OCI-LY7 (cell line): ENCODE results near the gene NOP9. TPM values are rescaled to one million over a fixed set of nuclear protein-coding genes. Genes with fewer than 3 reads are reported as not detected.

Source experiments
- BruUV-seq: library from RNA; stranded (reverse); fragments of 400-500 nt; replicated peaks from 2 replicates; lab custom pipeline; 2021; lab: Mats Ljungman, UMichigan
- CTCF ChIA-PET: fragments of 300-600 bp; sonication (Branson Sonifier 250); formaldehyde crosslinking; loops from one replicate; lab custom pipeline; 2022; ENCODE audit warnings: antibody characterized with exemption; ENCODE audit not compliant: unreplicated experiment; lab: Charles Lee
- POLR2A ChIA-PET: fragments of 300-600 bp; sonication (Branson Sonifier 250); formaldehyde crosslinking; loops from one replicate; lab custom pipeline; 2022; ENCODE audit warnings: antibody characterized with exemption; lab: Charles Lee
- DNase-seq: peaks from one replicate; pipeline ENCODE4 v3.0.0-alpha.2; 2015; ENCODE audit warnings: low spot score
- H2AFZ ChIP-seq: fragments of 200-600 bp; sonication (generic), shearing (Covaris generic); 2 replicates; pipeline ENCODE4 v1.6.1; 2014; ENCODE audit warnings: mild to moderate bottlenecking, antibody characterized with exemption, low read length, moderate library complexity
- H3K27ac ChIP-seq: fragments of 200-600 bp; sonication (generic); 2 replicates; pipeline ENCODE4 v1.5.1; 2014; ENCODE audit warnings: mixed run types, low read depth, mild to moderate bottlenecking, moderate library complexity, low read length, inconsistent platforms; ENCODE audit not compliant: poor library complexity, severe bottlenecking
- H3K36me3 ChIP-seq: fragments of 200-600 bp; sonication (generic); 2 replicates; pipeline ENCODE4 v1.6.1; 2014; ENCODE audit warnings: mild to moderate bottlenecking, antibody characterized with exemption, low read length, moderate library complexity, mixed read lengths; ENCODE audit not compliant: insufficient read depth
- H3K4me1 ChIP-seq: fragments of 200-600 bp; sonication (generic); 2 replicates; pipeline ENCODE4 v1.5.1; 2014; ENCODE audit warnings: mild to moderate bottlenecking, low read length; ENCODE audit not compliant: insufficient read depth, poor library complexity, severe bottlenecking
- H3K4me2 ChIP-seq: fragments of 200-600 bp; sonication (generic); 2 replicates; pipeline ENCODE4 v1.6.1; 2014; ENCODE audit warnings: mild to moderate bottlenecking, low read length
- H3K4me3 ChIP-seq: fragments of 200-600 bp; sonication (generic); 2 replicates; pipeline ENCODE4 v1.5.1; 2014; ENCODE audit warnings: mild to moderate bottlenecking, low read depth, low read length; ENCODE audit not compliant: poor library complexity, severe bottlenecking
- H3K79me2 ChIP-seq: fragments of 200-600 bp; sonication (generic); 2 replicates; pipeline ENCODE4 v1.6.1; 2016; ENCODE audit warnings: low read depth, mild to moderate bottlenecking, low read length, moderate library complexity, mixed read lengths; ENCODE audit not compliant: insufficient read depth
- H3K9me2 ChIP-seq: fragments of 200-600 bp; sonication (generic); 2 replicates; pipeline ENCODE4 v1.6.1; 2016; ENCODE audit warnings: mild to moderate bottlenecking, low read length, mixed read lengths; ENCODE audit not compliant: insufficient read depth
- H3K9me3 ChIP-seq: fragments of 200-600 bp; sonication (generic); 2 replicates; pipeline ENCODE4 v1.6.1; 2014; ENCODE audit warnings: mild to moderate bottlenecking, mixed run types, low read length, mixed read lengths
- H4K20me1 ChIP-seq: fragments of 200-600 bp; sonication (generic); 2 replicates; pipeline ENCODE4 v1.6.1; 2014; ENCODE audit warnings: mild to moderate bottlenecking, antibody characterized with exemption, low read length, moderate library complexity, mixed read lengths; ENCODE audit not compliant: insufficient read depth
- CTCF ChIP-seq: fragments of 200-600 bp; sonication (generic); conservative IDR thresholded peaks from 2 replicates; pipeline ENCODE4 v1.5.1; 2014; ENCODE audit warnings: mild to moderate bottlenecking, antibody characterized with exemption, low read length, moderate library complexity, mixed read lengths
- EZH2phosphoT487 ChIP-seq: fragments of 200-600 bp; sonication (generic); IDR thresholded peaks from 2 replicates; pipeline ENCODE4 v1.6.1; 2018; ENCODE audit warnings: low read depth, borderline replicate concordance, mild to moderate bottlenecking, mixed run types, antibody characterized with exemption, low read length, moderate library complexity, mixed read lengths
- intact Hi-C: fragments of 100-400 bp; cut with micrococcal nuclease; formaldehyde crosslinking; loops from one replicate; pipeline ENCODE4 v1.10.0; 2022; ENCODE audit not compliant: unreplicated experiment
- small RNA-seq: library from RNA; depleted of rRNA; stranded (forward); fragments of <200 nt; gene quantifications from one replicate; pipeline ENCODE3, GENCODE V24; 2014
- total RNA-seq, 2 experiments: library from RNA; depleted of rRNA in 1 of 2; stranded (reverse); fragments of >200 nt in 1 of 2; shearing (Covaris generic) in 1 of 2; gene quantifications; 2 replicates each; pipeline ENCODE4 v1.2.3, GENCODE V29; 2014 to 2022

Gene NOP9
- total RNA-seq, 2 experiments from 2014 or later = 33.2 to 52.6 TPM

- H3K4me1 ChIP-seq = no peaks in the 10 kb centered on the region
- H4K20me1 ChIP-seq = no peaks in the 10 kb centered on the region
- H3K36me3 ChIP-seq = no peaks in the 10 kb centered on the region
- H3K9me2 ChIP-seq = no peaks in the 10 kb centered on the region
- H3K27ac ChIP-seq = no peak overlapping the region
- no peak overlapping the region for H3K4me2 ChIP-seq
- intact Hi-C loops = no loop called here
- H3K79me2 ChIP-seq = no peaks in the 10 kb centered on the region
- H2AFZ ChIP-seq = no peak overlapping the region
- ChIA-PET CTCF (no interaction called here), POLR2A (no interaction called here)
- no peak for DNase-seq
- no peak overlapping the region for H3K4me3 ChIP-seq
- TF ChIP-seq CTCF (no peak), EZH2phosphoT487 (no peak)
- H3K9me3 ChIP-seq = no peaks in the 10 kb centered on the region
- BruUV-seq = no TSS peak
These were observed 55.4 kb downstream of the NOP9 start for GRCh38 chr14:24355009-24355408.

DNA sequence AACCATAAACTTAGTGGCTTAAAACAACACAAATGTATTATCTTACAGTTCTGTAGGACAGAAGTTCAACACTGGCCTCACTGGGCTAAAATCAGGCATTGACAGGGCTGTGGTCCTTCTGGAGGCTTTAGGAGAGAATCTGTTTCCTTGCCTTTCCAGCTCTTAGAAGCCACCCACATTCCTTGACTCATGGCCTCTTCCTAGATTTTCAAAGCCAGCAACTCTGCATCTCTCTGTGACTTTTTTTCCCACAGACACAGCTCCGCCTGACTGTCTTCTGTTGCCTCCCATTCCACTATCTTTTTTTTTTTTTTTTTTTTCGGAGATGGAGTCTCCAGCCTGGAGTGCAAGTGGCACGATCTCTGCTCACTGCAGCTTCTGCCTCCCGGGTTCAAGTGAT, 56.6 kb downstream of the NOP9 start:
- Histone ChIP-seq H3K79me2 (no peaks in the 10 kb centered on the region), H3K4me2 (no peak overlapping the region), H3K9me3 (no peaks in the 10 kb centered on the region), H3K36me3 (no peaks in the 10 kb centered on the region), H2AFZ (no peak overlapping the region), H3K9me2 (no peaks in the 10 kb centered on the region), H3K4me1 (no peaks in the 10 kb centered on the region), H4K20me1 (no peaks in the 10 kb centered on the region), H3K27ac (no peak overlapping the region), H3K4me3 (no peak overlapping the region)
- ChIA-PET CTCF (no interaction called here), POLR2A (interaction anchor here (0.7 kb wide), 1 partner anchor 577 kb away, joined by 3 read pairs; no protein-coding TSS in a partner anchor)
- no TSS peak for BruUV-seq
- TF ChIP-seq CTCF = no peak
- intact Hi-C loops = no loop called here
- no peak for DNase-seq

Small RNA genes lying within 50 kb of the gene (small RNA-seq; reads per million reads assigned to genes)
- gene RF00026 = not detected

Other genes starting within 250 kb of the NOP9 start
Only the 30 nearest of the 34 such genes appear.
- 75.5 and 79.2 TPM in 2 replicates for gene DCAF11, start 185.1 kb upstream of the NOP9 start, total RNA-seq (2014; rRNA removed; shearing (Covaris generic))
- gene DCAF11, start 185.1 kb upstream of the NOP9 start, total RNA-seq (2022) = 63.6 and 77.3 TPM in 2 replicates
- 3.1 and 4.6 TPM in 2 replicates for gene NRL, start 184.9 kb upstream of the NOP9 start, total RNA-seq (2014; rRNA removed; shearing (Covaris generic))
- 7.5 and 8.1 TPM in 2 replicates for gene NRL, start 184.9 kb upstream of the NOP9 start, total RNA-seq (2022)
- 0.28 TPM in 2 replicates for gene FITM1, start 169.2 kb upstream of the NOP9 start, total RNA-seq (2014; rRNA removed; shearing (Covaris generic))
- 0.97 and 1.4 TPM in 2 replicates for gene FITM1, start 169.2 kb upstream of the NOP9 start, total RNA-seq (2022)
- 187 and 213 TPM in 2 replicates for gene PSME1, start 163.7 kb upstream of the NOP9 start, total RNA-seq (2014; rRNA removed; shearing (Covaris generic))
- gene PSME1, start 163.7 kb upstream of the NOP9 start, total RNA-seq (2022) = 146 and 149 TPM in 2 replicates
- 73.2 and 74.8 TPM in 2 replicates for gene EMC9, start 158.3 kb upstream of the NOP9 start, total RNA-seq (2014; rRNA removed; shearing (Covaris generic))
- 72.0 and 72.9 TPM in 2 replicates for gene EMC9, start 158.3 kb upstream of the NOP9 start, total RNA-seq (2022)
- 254 and 290 TPM in 2 replicates for gene PSME2, start 153.2 kb upstream of the NOP9 start, total RNA-seq (2014; rRNA removed; shearing (Covaris generic))
- 176 and 188 TPM in 2 replicates for gene PSME2, start 153.2 kb upstream of the NOP9 start, total RNA-seq (2022)
- 37.8 and 66.1 TPM in 2 replicates for gene RNF31, start 152.4 kb upstream of the NOP9 start, total RNA-seq (2014; rRNA removed; shearing (Covaris generic))
- gene RNF31, start 152.4 kb upstream of the NOP9 start, total RNA-seq (2022) = 57.8 and 58.1 TPM in 2 replicates
- 35.1 and 40.7 TPM in 2 replicates for gene IRF9, start 138.6 kb upstream of the NOP9 start, total RNA-seq (2014; rRNA removed; shearing (Covaris generic))
- gene IRF9, start 138.6 kb upstream of the NOP9 start, total RNA-seq (2022) = 36.2 and 39.1 TPM in 2 replicates
- gene REC8, start 127.8 kb upstream of the NOP9 start, total RNA-seq (2014; rRNA removed; shearing (Covaris generic)) = 4.3 and 9.8 TPM in 2 replicates
- 12.6 and 14.2 TPM in 2 replicates for gene REC8, start 127.8 kb upstream of the NOP9 start, total RNA-seq (2022)
- 48.4 and 59.2 TPM in 2 replicates for gene IPO4, start 111.0 kb upstream of the NOP9 start, total RNA-seq (2014; rRNA removed; shearing (Covaris generic))
- gene IPO4, start 111.0 kb upstream of the NOP9 start, total RNA-seq (2022) = 49.3 and 53.1 TPM in 2 replicates
- gene TM9SF1, start 104.4 kb upstream of the NOP9 start, total RNA-seq (2014; rRNA removed; shearing (Covaris generic)) = 23.4 and 31.3 TPM in 2 replicates
- 23.1 and 27.8 TPM in 2 replicates for gene TM9SF1, start 104.4 kb upstream of the NOP9 start, total RNA-seq (2022)
- not detected in 2 replicates for gene TSSK4, start 94.2 kb upstream of the NOP9 start, total RNA-seq (2014; rRNA removed; shearing (Covaris generic))
- 1.1 and 1.5 TPM in 2 replicates for gene TSSK4, start 94.2 kb upstream of the NOP9 start, total RNA-seq (2022)
- gene CHMP4A, start 86.4 kb upstream of the NOP9 start, total RNA-seq (2014; rRNA removed; shearing (Covaris generic)) = 48.5 and 65.7 TPM in 2 replicates
- gene CHMP4A, start 86.4 kb upstream of the NOP9 start, total RNA-seq (2022) = 67.6 and 72.9 TPM in 2 replicates
- 21.5 and 23.2 TPM in 2 replicates for gene MDP1, start 83.8 kb upstream of the NOP9 start, total RNA-seq (2014; rRNA removed; shearing (Covaris generic))
- 26.6 and 30.9 TPM in 2 replicates for gene MDP1, start 83.8 kb upstream of the NOP9 start, total RNA-seq (2022)
- 167 and 285 TPM in 2 replicates for gene NEDD8, start 67.5 kb upstream of the NOP9 start, total RNA-seq (2014; rRNA removed; shearing (Covaris generic))
- 174 and 182 TPM in 2 replicates for gene NEDD8, start 67.5 kb upstream of the NOP9 start, total RNA-seq (2022)
- gene GMPR2, start 66.9 kb upstream of the NOP9 start, total RNA-seq (2014; rRNA removed; shearing (Covaris generic)) = 39.4 and 51.4 TPM in 2 replicates
- gene GMPR2, start 66.9 kb upstream of the NOP9 start, total RNA-seq (2022) = 61.4 and 62.3 TPM in 2 replicates
- gene TINF2, start 57.2 kb upstream of the NOP9 start, total RNA-seq (2014; rRNA removed; shearing (Covaris generic)) = 63.9 and 70.1 TPM in 2 replicates
- 76.1 and 77.5 TPM in 2 replicates for gene TINF2, start 57.2 kb upstream of the NOP9 start, total RNA-seq (2022)
- gene TGM1, start 36.7 kb upstream of the NOP9 start, total RNA-seq (2014; rRNA removed; shearing (Covaris generic)) = 3.0 and 5.2 TPM in 2 replicates
- gene TGM1, start 36.7 kb upstream of the NOP9 start, total RNA-seq (2022) = 5.4 and 7.0 TPM in 2 replicates
- 16.7 and 24.3 TPM in 2 replicates for gene RABGGTA, start 28.3 kb upstream of the NOP9 start, total RNA-seq (2014; rRNA removed; shearing (Covaris generic))
- gene RABGGTA, start 28.3 kb upstream of the NOP9 start, total RNA-seq (2022) = 27.3 and 29.7 TPM in 2 replicates
- 21.0 and 27.4 TPM in 2 replicates for gene DHRS1, start 70 bp upstream of the NOP9 start, total RNA-seq (2014; rRNA removed; shearing (Covaris generic))
- gene DHRS1, start 70 bp upstream of the NOP9 start, total RNA-seq (2022) = 34.9 and 35.6 TPM in 2 replicates
- gene CIDEB, start 8.1 kb downstream of the NOP9 start, total RNA-seq (2014; rRNA removed; shearing (Covaris generic)) = not detected in 2 replicates
- 1.6 and 3.2 TPM in 2 replicates for gene CIDEB, start 8.1 kb downstream of the NOP9 start, total RNA-seq (2022)
- 15.7 and 18.2 TPM in 2 replicates for gene LTB4R2, start 10.3 kb downstream of the NOP9 start, total RNA-seq (2014; rRNA removed; shearing (Covaris generic))
- gene LTB4R2, start 10.3 kb downstream of the NOP9 start, total RNA-seq (2022) = 37.6 TPM in 2 replicates
- 15.8 and 17.9 TPM in 2 replicates for gene LTB4R, start 11.7 kb downstream of the NOP9 start, total RNA-seq (2014; rRNA removed; shearing (Covaris generic))
- 28.3 and 30.5 TPM in 2 replicates for gene LTB4R, start 11.7 kb downstream of the NOP9 start, total RNA-seq (2022)
- gene ADCY4, start 35.2 kb downstream of the NOP9 start, total RNA-seq (2014; rRNA removed; shearing (Covaris generic)) = 0.26 and 2.0 TPM in 2 replicates
- gene ADCY4, start 35.2 kb downstream of the NOP9 start, total RNA-seq (2022) = 3.4 and 6.0 TPM in 2 replicates
- gene RIPK3, start 40.1 kb downstream of the NOP9 start, total RNA-seq (2014; rRNA removed; shearing (Covaris generic)) = 8.1 and 13.8 TPM in 2 replicates
- 14.5 and 18.8 TPM in 2 replicates for gene RIPK3, start 40.1 kb downstream of the NOP9 start, total RNA-seq (2022)
- 72.2 and 94.7 TPM in 2 replicates for gene NFATC4, start 68.3 kb downstream of the NOP9 start, total RNA-seq (2014; rRNA removed; shearing (Covaris generic))
- 96.6 and 130 TPM in 2 replicates for gene NFATC4, start 68.3 kb downstream of the NOP9 start, total RNA-seq (2022)
- gene NYNRIN, start 99.2 kb downstream of the NOP9 start, total RNA-seq (2014; rRNA removed; shearing (Covaris generic)) = 0.13 TPM in 2 replicates
- not detected in 2 replicates for gene NYNRIN, start 99.2 kb downstream of the NOP9 start, total RNA-seq (2022)
- gene CBLN3, start 129.8 kb downstream of the NOP9 start, total RNA-seq (2014; rRNA removed; shearing (Covaris generic)) = 1.2 and 2.0 TPM in 2 replicates
- 6.7 and 7.9 TPM in 2 replicates for gene CBLN3, start 129.8 kb downstream of the NOP9 start, total RNA-seq (2022)
- gene KHNYN, start 130.1 kb downstream of the NOP9 start, total RNA-seq (2014; rRNA removed; shearing (Covaris generic)) = 50.8 and 56.1 TPM in 2 replicates
- gene KHNYN, start 130.1 kb downstream of the NOP9 start, total RNA-seq (2022) = 57.5 and 66.4 TPM in 2 replicates
- gene SDR39U1, start 142.9 kb downstream of the NOP9 start, total RNA-seq (2014; rRNA removed; shearing (Covaris generic)) = 51.4 and 54.0 TPM in 2 replicates
- gene SDR39U1, start 142.9 kb downstream of the NOP9 start, total RNA-seq (2022) = 101 and 103 TPM in 2 replicates